Fibroblast of lung (primary cell): ENCODE measurements around the gene GPS1.

Experiments used
- CTCF ChIP-seq, 2 donors: IDR thresholded peaks in 1 of 2; conservative IDR thresholded peaks in 1 of 2; 1 replicate in 1 of 2; 2 replicates in 1 of 2; pipeline ENCODE4 v1.5.1; 2011 to 2012; ENCODE audit warnings: low read length in 2 of 2, control low read depth in 1 of 2, inconsistent platforms in 1 of 2, low read depth in 1 of 2, mild to moderate bottlenecking in 1 of 2
- EZH2 ChIP-seq: IDR thresholded peaks from 2 replicates; pipeline ENCODE4 v1.5.1; 2012; ENCODE audit warnings: low read length, control low read depth, mild to moderate bottlenecking; ENCODE audit errors: missing control alignments

GRCh38 chr17:82045936-82046484 lies 5.7 kb upstream of the GPS1 start:
- TF ChIP-seq EZH2 (no peak), CTCF (conservative IDR thresholded peaks at IDR 0.05 in 1 of 2, IDR thresholded peaks at IDR 0.05 in 1 of 2; ENCODE audit: low read depth in 1 of 2, low read length in 2 of 2) (no peak)
